SJSA1 (cell line): ENCODE measurements around the gene THOC6. TPM values are rescaled to one million over a fixed set of nuclear protein-coding genes. Genes with fewer than 3 reads are reported as not detected.
"Not testable (repeated sequence)": the region's sequence is repeated elsewhere in the genome, so short reads cannot be mapped to it uniquely, and the experiment has no call there.

Source experiments
- DNase-seq, 2 experiments: peaks; one replicate each; pipeline ENCODE4 v3.0.0-alpha.2; 2015 to 2020; ENCODE audit warnings: low spot score in 2 of 2, low read depth in 1 of 2
- H3K27ac ChIP-seq: fragments of 250-450 bp; sonication (Bioruptor Pico); 2 replicates; pipeline ENCODE4 v1.5.1; 2020; ENCODE audit warnings: mild to moderate bottlenecking, moderate library complexity
- H3K27me3 ChIP-seq: fragments of 250-450 bp; sonication (Bioruptor Pico); replicated peaks from 2 replicates; pipeline ENCODE4 v1.5.1; 2020; ENCODE audit warnings: mild to moderate bottlenecking, moderate library complexity
- H3K36me3 ChIP-seq: fragments of 250-450 bp; sonication (Bioruptor Pico); 2 replicates; pipeline ENCODE4 v1.5.1; 2020; ENCODE audit warnings: mild to moderate bottlenecking
- H3K4me1 ChIP-seq: fragments of 250-450 bp; sonication (Bioruptor Pico); replicated peaks from 2 replicates; pipeline ENCODE4 v1.6.1; 2021; ENCODE audit warnings: mild to moderate bottlenecking
- H3K4me3 ChIP-seq: fragments of 250-450 bp; sonication (Bioruptor Pico); 2 replicates; pipeline ENCODE4 v1.5.1; 2020; ENCODE audit warnings: mild to moderate bottlenecking
- H3K9me3 ChIP-seq: fragments of 250-450 bp; sonication (Bioruptor Pico); replicated peaks from 2 replicates; pipeline ENCODE4 v1.5.1; 2020; ENCODE audit warnings: mild to moderate bottlenecking
- total RNA-seq: library from RNA; depleted of rRNA; stranded (reverse); fragments of >200 nt; shearing (Covaris generic); gene quantifications from 2 replicates; pipeline ENCODE4 v1.2.3, GENCODE V29; 2014

The THOC6 gene
- total RNA-seq, 1 experiment from 2014 or later = 27.4 TPM

DNA sequence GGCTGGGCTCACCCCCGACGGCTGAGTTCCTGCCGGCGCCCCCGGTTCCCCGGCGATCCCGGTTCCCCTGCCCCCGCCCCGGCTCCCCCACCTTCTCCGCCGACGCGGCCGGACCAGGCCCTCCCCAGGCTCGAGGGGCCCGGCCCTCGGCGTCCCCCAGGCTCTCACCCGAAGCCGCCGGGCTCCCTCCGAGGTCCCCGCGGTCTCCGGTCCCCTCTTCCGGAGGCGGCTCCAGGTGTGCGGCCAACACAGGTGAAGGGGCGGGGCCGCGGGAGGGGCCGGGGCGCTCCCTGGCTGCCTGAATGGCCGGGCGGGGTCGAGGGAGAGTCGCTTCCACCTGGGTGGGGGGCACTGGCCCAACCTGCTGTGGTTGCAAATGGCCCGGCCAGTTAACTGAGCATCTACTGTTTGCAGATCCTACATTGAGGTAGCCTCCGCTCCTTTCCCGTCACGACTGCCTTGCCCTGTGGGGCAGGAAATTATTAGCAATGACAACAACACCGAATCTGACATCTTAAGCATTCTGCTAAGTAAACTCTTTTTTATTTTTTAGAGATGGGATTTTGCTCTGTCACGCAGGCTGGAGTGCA is 13.0 kb downstream of the THOC6 start, which contains the start of gene BICDL2:
Gene BICDL2 (minus strand): TSS at position 219 of the 590 bp plus-strand sequence. CDS start 1,448 bp downstream, outside the sequence.
- Histone ChIP-seq H3K27me3 (peaks cover 73% of the 10 kb centered on the region), H3K36me3 (no peaks in the 10 kb centered on the region)

DNA sequence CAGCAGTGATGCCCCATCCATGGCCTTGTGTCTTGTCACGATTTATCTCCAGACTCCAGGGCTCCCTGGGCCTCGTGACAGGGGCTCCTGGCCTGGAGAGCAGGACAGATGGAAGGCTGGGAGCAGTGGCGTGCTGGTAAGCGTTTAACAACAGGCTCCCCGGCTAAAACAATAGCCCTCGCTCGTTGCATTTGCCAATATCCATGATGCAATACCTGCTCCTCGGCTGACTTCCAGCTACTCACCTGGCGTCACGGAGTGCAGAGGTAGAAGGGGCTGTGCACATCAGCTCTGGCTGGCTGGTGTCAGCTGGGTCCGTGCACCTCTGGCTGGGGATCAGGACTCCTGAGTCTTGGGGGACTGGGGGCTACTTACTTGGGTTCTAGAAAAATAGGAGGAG is 14.4 kb downstream of the THOC6 start:
- Histone ChIP-seq H3K36me3 (no peaks in the 10 kb centered on the region), H3K4me3 (no peak overlapping the region), H3K27ac (no peak overlapping the region), H3K27me3 (peaks cover 66% of the 10 kb centered on the region), H3K4me1 (no peaks in the 10 kb centered on the region), H3K9me3 (no peaks in the 10 kb centered on the region)
- DNase-seq = no peak

More for the DNA sequence above, 13.0 kb downstream of the THOC6 start, which contains the start of gene BICDL2:
- Histone ChIP-seq H3K27ac (no peak within 1 kb of the TSS), H3K4me3 (no peak within 1 kb of the TSS), H3K9me3 (no peaks in the 10 kb centered on the region), H3K4me1 (no peaks in the 10 kb centered on the region)
- DNase-seq = no peak

- no peak overlapping the region for H3K4me3 ChIP-seq
- H3K9me3 ChIP-seq = no peaks in the 10 kb centered on the region
- H3K36me3 ChIP-seq = no peaks in the 10 kb centered on the region
- H3K4me1 ChIP-seq = no peaks in the 10 kb centered on the region
- no peak for DNase-seq
- H3K27ac ChIP-seq = no peak overlapping the region
- peaks cover 64% of the 10 kb centered on the region for H3K27me3 ChIP-seq
These were observed 15.1 kb downstream of the THOC6 start for GRCh38 chr16:3038896-3039295.

GRCh38 chr16:3042376-3042775 is 18.5 kb downstream of the THOC6 start:
- Histone ChIP-seq H3K27me3 (peaks cover 74% of the 10 kb centered on the region), H3K36me3 (no peaks in the 10 kb centered on the region), H3K27ac (no peak overlapping the region), H3K9me3 (peaks cover 9% of the 10 kb centered on the region), H3K4me1 (peaks cover 13% of the 10 kb centered on the region), H3K4me3 (no peak overlapping the region)
- DNase-seq = no peak

DNA sequence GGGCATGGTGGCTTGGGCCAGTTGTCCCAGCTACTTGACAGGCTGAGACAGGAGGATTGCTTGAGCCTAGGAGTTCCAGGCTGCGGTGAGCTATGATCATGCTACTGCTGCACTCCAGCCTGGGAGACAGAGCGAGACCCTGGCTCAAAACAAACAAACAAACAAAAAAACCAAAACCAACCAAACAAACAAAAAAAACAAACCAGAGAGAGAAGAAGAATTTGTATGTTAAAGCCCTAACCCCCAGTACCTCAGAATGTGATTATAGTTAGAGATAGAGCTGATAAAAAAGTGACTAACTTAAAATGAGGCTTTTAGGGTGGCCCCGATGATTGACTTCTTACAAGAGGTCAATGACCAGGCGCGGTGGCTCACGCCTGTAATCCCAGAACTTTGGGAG is 20.9 kb downstream of the THOC6 start:
- Histone ChIP-seq H3K9me3 (peaks cover 9% of the 10 kb centered on the region), H3K4me3 (no peak overlapping the region), H3K4me1 (peaks cover 13% of the 10 kb centered on the region), H3K27me3 (peaks cover 81% of the 10 kb centered on the region), H3K36me3 (no peaks in the 10 kb centered on the region), H3K27ac (no peak overlapping the region)
- no peak for DNase-seq

- Histone ChIP-seq H3K4me3 (peak within 1 kb of the TSS; percentile 20), H3K36me3 (no peaks in the 10 kb centered on the region), H3K9me3 (peaks cover 9% of the 10 kb centered on the region), H3K27me3 (peaks cover 83% of the 10 kb centered on the region), H3K4me1 (peaks cover 13% of the 10 kb centered on the region), H3K27ac (no peak within 1 kb of the TSS)
- DNase-seq = no peak
These were observed 22.2 kb downstream of the THOC6 start, which contains the start of gene MMP25 for GRCh38 chr16:3045758-3046640. TSS of gene MMP25 (plus strand) at chr16:3046561. CDS start at chr16:3046918, 357 bp downstream.

DNA sequence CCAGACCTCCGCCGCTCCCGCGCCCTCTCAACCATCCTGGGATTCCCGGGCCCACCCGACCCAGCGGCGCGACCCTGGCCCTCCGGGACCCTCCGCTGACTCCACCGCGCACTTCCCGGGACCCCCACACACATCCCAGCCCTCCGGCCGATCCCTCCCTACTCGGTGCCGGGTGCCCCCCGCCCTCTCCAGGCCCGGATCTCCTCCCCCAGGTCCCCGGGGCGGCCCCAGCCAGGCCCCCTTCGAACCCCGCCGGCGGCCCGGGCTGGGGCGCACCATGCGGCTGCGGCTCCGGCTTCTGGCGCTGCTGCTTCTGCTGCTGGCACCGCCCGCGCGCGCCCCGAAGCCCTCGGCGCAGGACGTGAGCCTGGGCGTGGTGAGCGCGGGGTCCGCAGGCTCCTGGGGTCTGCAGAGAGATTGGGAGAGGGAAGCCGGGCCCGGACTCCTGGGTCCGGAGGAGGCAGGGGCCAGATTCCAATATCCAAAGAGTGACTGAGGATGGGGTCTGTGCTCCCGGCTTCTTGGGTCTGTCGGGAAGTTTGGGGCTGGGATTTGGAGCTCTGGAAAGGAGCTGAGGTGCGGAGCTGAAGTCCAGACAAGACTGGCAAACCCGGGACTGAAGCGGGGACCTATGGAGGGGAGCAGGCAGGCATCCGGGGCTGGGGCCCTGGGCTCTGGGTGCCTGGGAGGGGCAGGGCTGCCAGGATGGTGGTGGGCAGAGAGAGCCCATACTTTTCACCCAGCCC is 23.0 kb downstream of the THOC6 start:
- DNase-seq = no peak

DNA sequence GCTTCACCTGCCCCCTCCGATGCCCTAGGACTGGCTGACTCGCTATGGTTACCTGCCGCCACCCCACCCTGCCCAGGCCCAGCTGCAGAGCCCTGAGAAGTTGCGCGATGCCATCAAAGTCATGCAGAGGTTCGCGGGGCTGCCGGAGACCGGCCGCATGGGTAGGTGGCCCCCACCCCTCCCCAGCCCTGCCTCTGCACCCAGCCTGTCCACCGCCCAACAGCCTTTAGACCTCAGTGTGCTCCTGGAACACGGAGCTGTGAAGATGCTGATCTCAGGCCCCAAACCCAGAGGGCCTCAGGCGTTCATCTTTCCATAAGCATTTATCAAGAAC is 23.5 kb downstream of the THOC6 start:
- Histone ChIP-seq H3K27me3 (peaks cover 77% of the 10 kb centered on the region), H3K27ac (no peak overlapping the region), H3K36me3 (no peaks in the 10 kb centered on the region), H3K4me3 (no peak overlapping the region), H3K9me3 (peaks cover 9% of the 10 kb centered on the region), H3K4me1 (peaks cover 13% of the 10 kb centered on the region)
- no peak for DNase-seq

More for the DNA sequence above, 23.0 kb downstream of the THOC6 start:
- Histone ChIP-seq H3K9me3 (peaks cover 9% of the 10 kb centered on the region), H3K27ac (no peak overlapping the region), H3K27me3 (peaks cover 77% of the 10 kb centered on the region), H3K36me3 (no peaks in the 10 kb centered on the region), H3K4me3 (no peak overlapping the region), H3K4me1 (peaks cover 13% of the 10 kb centered on the region)

DNA sequence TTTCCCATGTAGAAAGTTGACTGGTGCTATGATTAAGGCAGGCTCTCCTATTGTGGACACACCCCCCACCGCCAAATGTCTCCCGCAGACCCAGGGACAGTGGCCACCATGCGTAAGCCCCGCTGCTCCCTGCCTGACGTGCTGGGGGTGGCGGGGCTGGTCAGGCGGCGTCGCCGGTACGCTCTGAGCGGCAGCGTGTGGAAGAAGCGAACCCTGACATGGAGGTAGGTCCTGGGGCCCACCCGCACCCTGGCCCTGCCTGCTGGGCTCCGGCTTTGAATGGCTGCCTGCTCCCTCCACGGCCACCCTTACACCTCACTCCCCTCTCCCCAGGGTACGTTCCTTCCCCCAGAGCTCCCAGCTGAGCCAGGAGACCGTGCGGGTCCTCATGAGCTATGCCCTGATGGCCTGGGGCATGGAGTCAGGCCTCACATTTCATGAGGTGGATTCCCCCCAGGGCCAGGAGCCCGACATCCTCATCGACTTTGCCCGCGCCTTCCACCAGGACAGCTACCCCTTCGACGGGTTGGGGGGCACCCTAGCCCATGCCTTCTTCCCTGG is 26.2 kb downstream of the THOC6 start:
- no peak overlapping the region for H3K27ac ChIP-seq
- DNase-seq = no peak
- H3K36me3 ChIP-seq = no peaks in the 10 kb centered on the region
- peaks cover 11% of the 10 kb centered on the region for H3K4me1 ChIP-seq
- no peak overlapping the region for H3K4me3 ChIP-seq
- peaks cover 6% of the 10 kb centered on the region for H3K9me3 ChIP-seq
- peaks cover 56% of the 10 kb centered on the region for H3K27me3 ChIP-seq

DNA sequence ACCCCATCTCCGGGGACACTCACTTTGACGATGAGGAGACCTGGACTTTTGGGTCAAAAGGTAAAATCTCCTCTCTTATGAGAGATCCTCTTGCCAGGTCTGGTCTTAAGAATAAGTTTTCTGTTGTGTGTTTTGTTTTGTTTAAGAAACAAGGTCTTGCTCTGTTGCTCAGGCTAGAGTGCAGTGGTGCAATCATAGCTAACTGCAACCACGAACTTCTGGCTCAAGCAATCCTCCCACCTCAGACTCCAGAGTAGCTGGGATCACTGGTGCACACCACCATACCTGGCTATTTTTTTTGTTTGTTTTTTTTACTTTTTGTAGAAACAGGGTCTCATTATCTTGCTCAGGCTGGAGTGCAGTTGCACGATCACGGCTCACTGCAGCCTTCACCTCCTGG is 26.7 kb downstream of the THOC6 start:
- Histone ChIP-seq H3K27me3 (peaks cover 52% of the 10 kb centered on the region), H3K4me1 (peaks cover 7% of the 10 kb centered on the region), H3K4me3 (no peak overlapping the region), H3K36me3 (no peaks in the 10 kb centered on the region), H3K9me3 (peaks cover 2% of the 10 kb centered on the region; the same call in 1 of the 2 replicates), H3K27ac (no peak overlapping the region)
- DNase-seq = no peak

DNA sequence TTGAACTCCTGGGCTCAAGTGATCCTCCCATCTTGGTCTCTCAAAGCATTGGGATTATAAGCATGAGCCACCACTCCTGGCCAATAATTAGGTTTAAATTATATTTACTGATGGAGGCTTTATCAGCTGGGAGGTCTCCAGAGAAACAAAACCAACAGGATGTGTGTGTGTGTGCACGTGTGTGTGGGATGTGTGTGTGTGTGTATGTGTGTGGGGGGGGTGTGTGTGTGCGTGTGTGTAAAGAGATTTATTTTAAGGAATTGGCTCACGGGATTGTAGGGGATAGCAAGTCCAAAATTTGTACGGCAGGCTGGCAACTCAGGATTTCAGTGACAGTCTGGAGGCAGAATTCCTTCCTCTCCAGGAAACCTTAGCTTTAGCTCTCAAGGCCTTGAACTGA is 27.2 kb downstream of the THOC6 start:
- no peak for DNase-seq
- Histone ChIP-seq H3K27me3 (peaks cover 46% of the 10 kb centered on the region), H3K4me1 (peaks cover 3% of the 10 kb centered on the region), H3K9me3 (no peaks in the 10 kb centered on the region), H3K4me3 (no peak overlapping the region), H3K36me3 (no peaks in the 10 kb centered on the region), H3K27ac (no peak overlapping the region)

- H3K27ac ChIP-seq = no peak overlapping the region
- H3K36me3 ChIP-seq = no peaks in the 10 kb centered on the region
- no peak for DNase-seq
- no peak overlapping the region for H3K4me3 ChIP-seq
- H3K4me1 ChIP-seq = no peaks in the 10 kb centered on the region
- H3K9me3 ChIP-seq = no peaks in the 10 kb centered on the region
- H3K27me3 ChIP-seq = peaks cover 41% of the 10 kb centered on the region
These were observed 27.7 kb downstream of the THOC6 start for GRCh38 chr16:3051494-3051893.

- H3K27me3 ChIP-seq = peaks cover 29% of the 10 kb centered on the region
- H3K36me3 ChIP-seq, H3K4me1 ChIP-seq, H3K4me3 ChIP-seq, H3K27ac ChIP-seq, DNase-seq, H3K9me3 ChIP-seq: not testable (repeated sequence)
These were observed 28.9 kb downstream of the THOC6 start for GRCh38 chr16:3052571-3053329.
